PC-9 (cell line): ENCODE measurements around the gene LRRC4B. TPM values are rescaled to one million over a fixed set of nuclear protein-coding genes. Genes with fewer than 3 reads are reported as not detected.

ENCODE experiments used
- BruUV-seq: library from RNA; stranded (reverse); fragments of 400-500 nt; replicated peaks from 2 replicates; lab custom pipeline; 2021; lab: Mats Ljungman, UMichigan
- CTCF ChIA-PET: fragments of 300-600 bp; sonication (Branson Sonifier 250); formaldehyde crosslinking; loops from one replicate; lab custom pipeline; 2022; ENCODE audit warnings: antibody characterized with exemption; lab: Charles Lee
- POLR2A ChIA-PET: fragments of 300-600 bp; sonication (Branson Sonifier 250); formaldehyde crosslinking; loops from one replicate; lab custom pipeline; 2022; ENCODE audit warnings: antibody characterized with exemption; ENCODE audit not compliant: unreplicated experiment; lab: Charles Lee
- DNase-seq, 2 experiments: peaks; one replicate each; pipeline versions ENCODE4 v3.0.0 to v3.0.0-alpha.2; 2015 to 2022; ENCODE audit warnings: mixed read lengths in 1 of 2
- H2AFZ ChIP-seq: fragments of 200-600 bp; sonication (generic); 2 replicates; pipeline ENCODE4 v1.8.1; 2017; ENCODE audit warnings: antibody characterized with exemption
- H3F3A ChIP-seq: fragments of 200-600 bp; sonication (generic); 2 replicates; pipeline ENCODE4 v1.8.1; 2017; ENCODE audit warnings: antibody characterized with exemption, mild to moderate bottlenecking, low read depth; ENCODE audit not compliant: insufficient read depth
- H3K27ac ChIP-seq: fragments of 200-600 bp; sonication (generic); 2 replicates; pipeline ENCODE4 v1.6.1; 2016; ENCODE audit warnings: mixed run types
- H3K27me3 ChIP-seq: fragments of 200-600 bp; sonication (generic); 2 replicates; pipeline ENCODE4 v1.6.1; 2016; ENCODE audit warnings: low read depth, mixed run types; ENCODE audit not compliant: insufficient read depth
- H3K36me3 ChIP-seq: fragments of 200-600 bp; sonication (generic); 2 replicates; pipeline ENCODE4 v1.6.1; 2016; ENCODE audit warnings: low read depth, mixed run types
- H3K4me1 ChIP-seq: fragments of 200-600 bp; sonication (generic); replicated peaks from 2 replicates; pipeline ENCODE4 v1.6.1; 2016; ENCODE audit warnings: mixed run types; ENCODE audit not compliant: insufficient read depth
- H3K4me2 ChIP-seq: fragments of 200-600 bp; sonication (generic); 2 replicates; pipeline ENCODE4 v1.6.1; 2017; ENCODE audit warnings: mixed run types
- H3K4me3 ChIP-seq: fragments of 200-600 bp; sonication (generic); 2 replicates; pipeline ENCODE4 v1.6.1; 2016; ENCODE audit warnings: mixed run types
- H3K79me2 ChIP-seq: fragments of 200-600 bp; sonication (generic); 2 replicates; pipeline ENCODE4 v1.6.1; 2017; ENCODE audit warnings: low read depth, mixed run types
- H3K9me2 ChIP-seq: fragments of 200-600 bp; sonication (generic); 2 replicates; pipeline ENCODE4 v1.8.1; 2017; ENCODE audit warnings: mild to moderate bottlenecking; ENCODE audit not compliant: insufficient read depth
- H3K9me3 ChIP-seq: fragments of 200-600 bp; sonication (generic); 2 replicates; pipeline ENCODE4 v1.8.1; 2016; ENCODE audit warnings: low read depth; ENCODE audit not compliant: insufficient read depth
- H4K20me1 ChIP-seq: fragments of 200-600 bp; sonication (generic); 2 replicates; pipeline ENCODE4 v1.8.1; 2017; ENCODE audit not compliant: insufficient read depth
- CTCF ChIP-seq: fragments of 200-600 bp; sonication (generic); conservative IDR thresholded peaks from 2 replicates; pipeline ENCODE4 v1.6.1; 2017; ENCODE audit warnings: mixed run types, antibody characterized with exemption, mild to moderate bottlenecking, moderate library complexity
- EZH2 ChIP-seq: fragments of 200-600 bp; sonication (generic); IDR thresholded peaks from 2 replicates; pipeline ENCODE4 v1.8.0; 2017; ENCODE audit warnings: antibody characterized with exemption, low read depth
- intact Hi-C: fragments of 100-400 bp; cut with micrococcal nuclease; formaldehyde crosslinking; loops from one replicate; pipeline ENCODE4 v1.10.0; 2022; ENCODE audit not compliant: unreplicated experiment
- total RNA-seq: library from RNA; stranded (reverse); gene quantifications from 2 replicates; pipeline ENCODE4 v1.2.3, GENCODE V29; 2021

LRRC4B gene
- total RNA-seq, 1 experiment from 2014 or later = not detected

- Histone ChIP-seq H3K9me2 (no peaks in the 10 kb centered on the region), H3K36me3 (no peaks in the 10 kb centered on the region), H3K4me2 (no peak overlapping the region), H3K9me3 (no peaks in the 10 kb centered on the region), H3K27ac (no peak overlapping the region), H3K4me1 (no peaks in the 10 kb centered on the region), H2AFZ (no peak overlapping the region), H3K27me3 (no peaks in the 10 kb centered on the region), H3K4me3 (no peak overlapping the region), H3K79me2 (no peaks in the 10 kb centered on the region), H3F3A (no peaks in the 10 kb centered on the region; the same call in 1 of the 2 replicates), H4K20me1 (no peaks in the 10 kb centered on the region)
- TF ChIP-seq EZH2 = no peak
- TF ChIP-seq CTCF = no peak
- intact Hi-C loops = no loop called here
- DNase-seq = no peak
- no TSS peak for BruUV-seq
- CTCF ChIA-PET = no interaction called here
- POLR2A ChIA-PET = no interaction called here
Observed at GRCh38 chr19:50505856-50506611, 62.2 kb downstream of the LRRC4B start.

- CTCF ChIA-PET = no interaction called here
- Histone ChIP-seq H3K4me3 (no peak overlapping the region), H3K27ac (no peak overlapping the region), H3K36me3 (no peaks in the 10 kb centered on the region), H3K27me3 (no peaks in the 10 kb centered on the region), H2AFZ (no peak overlapping the region), H3K4me2 (no peak overlapping the region), H3K4me1 (no peaks in the 10 kb centered on the region), H3K79me2 (no peaks in the 10 kb centered on the region), H3F3A (no peaks in the 10 kb centered on the region), H3K9me3 (no peaks in the 10 kb centered on the region), H4K20me1 (no peaks in the 10 kb centered on the region), H3K9me2 (no peaks in the 10 kb centered on the region)
- BruUV-seq = no TSS peak
- no peak for TF ChIP-seq CTCF
- no peak for TF ChIP-seq EZH2
- intact Hi-C loops = no loop called here
- no peak for DNase-seq
- POLR2A ChIA-PET = no interaction called here
Observed at GRCh38 chr19:50501568-50502475, 66.4 kb downstream of the LRRC4B start.

- no peaks in the 10 kb centered on the region for H4K20me1 ChIP-seq
- no peak for DNase-seq
- no peak overlapping the region for H3K4me2 ChIP-seq
- no peaks in the 10 kb centered on the region for H3K27me3 ChIP-seq
- no peaks in the 10 kb centered on the region for H3K9me2 ChIP-seq
- H3K4me3 ChIP-seq = no peak overlapping the region
- BruUV-seq = no TSS peak
- no peaks in the 10 kb centered on the region for H3K79me2 ChIP-seq
- H3K9me3 ChIP-seq = no peaks in the 10 kb centered on the region
- no peak overlapping the region for H2AFZ ChIP-seq
- H3K27ac ChIP-seq = no peak overlapping the region
- POLR2A ChIA-PET = no interaction called here
- intact Hi-C loops = no loop called here
- H3K36me3 ChIP-seq = no peaks in the 10 kb centered on the region
- no peaks in the 10 kb centered on the region for H3F3A ChIP-seq
- CTCF ChIA-PET = no interaction called here
- H3K4me1 ChIP-seq = no peaks in the 10 kb centered on the region
- TF ChIP-seq CTCF (no peak), EZH2 (no peak)
Observed at GRCh38 chr19:50501186-50501567, 67.1 kb downstream of the LRRC4B start.
